Measurements from ENCODE around the gene OR2G3. TPM values are rescaled to one million over a fixed set of nuclear protein-coding genes. Genes with fewer than 3 reads are reported as not detected.

OR2G3 gene
- polyA plus RNA-seq, 1 donor (not counting 4 experiments of a cell fraction or from before 2014, with no cell fraction given), result not detected

- TF ChIP-seq CTCF (optimal IDR thresholded peaks at IDR 0.05 in 1 of 3, IDR thresholded peaks at IDR 0.05 in 1 of 3, conservative IDR thresholded peaks at IDR 0.05 in 1 of 3; ENCODE audit: extremely low read depth in 1 of 3, insufficient read depth in 2 of 3, low read length in 3 of 3) (no peak), EZH2 (IDR thresholded peaks at IDR 0.05; ENCODE audit: low read length) (no peak)
- no peak overlapping the region for H3K27ac ChIP-seq (ENCODE audit: control insufficient read depth, insufficient read depth, low read length)
- DNase-seq (ENCODE audit: low read depth, low spot score) (no peak), FAIRE-seq (no peak)
- H3K79me2 ChIP-seq (ENCODE audit: control insufficient read depth, insufficient read depth, low read length), result no peaks in the 10 kb centered on the region
- dilution Hi-C loops (cut with MboI; ENCODE audit: extremely low pct_ligation_motif_present, low sequenced_read_pairs), result no loop called here
- no peaks in the 10 kb centered on the region for H3K27me3 ChIP-seq (ENCODE audit: control insufficient read depth, extremely low read depth, insufficient read depth, low read length)
- H2AFZ ChIP-seq (ENCODE audit: control insufficient read depth, low read length), result no peak overlapping the region
- H3K4me1 ChIP-seq (ENCODE audit: control insufficient read depth, extremely low read depth, insufficient read depth, low read length), result no peaks in the 10 kb centered on the region
- H3K9ac ChIP-seq (ENCODE audit: control insufficient read depth, extremely low read depth, insufficient read depth, low read length), result no peak overlapping the region
- no peak overlapping the region for H3K4me2 ChIP-seq (ENCODE audit: control insufficient read depth, extremely low read depth, insufficient read depth, low read depth, low read length)
- H3K36me3 ChIP-seq (ENCODE audit: control insufficient read depth in 2 of 2, extremely low read depth in 1 of 2, insufficient read depth in 2 of 2, low read length in 2 of 2), result no peaks in the 10 kb centered on the region
- H3K9me1 ChIP-seq (ENCODE audit: control insufficient read depth, extremely low read depth, insufficient read depth, low read length), result no peaks in the 10 kb centered on the region
- H3K9me3 ChIP-seq (ENCODE audit: control insufficient read depth, low read depth, low read length), result no peaks in the 10 kb centered on the region
- no peaks in the 10 kb centered on the region for H4K20me1 ChIP-seq (ENCODE audit: control insufficient read depth, extremely low read depth, insufficient read depth, low read length)
- no peak overlapping the region for H3K4me3 ChIP-seq (ENCODE audit: control insufficient read depth in 2 of 3, extremely low read depth in 1 of 3, insufficient read depth in 2 of 3, low read depth in 1 of 3, low read length in 3 of 3)
Observed at GRCh38 chr1:247561711-247562110, 43.7 kb upstream of the OR2G3 start.

GRCh38 chr1:247562198-247562597 is 43.2 kb upstream of the OR2G3 start:
- no peaks in the 10 kb centered on the region for H3K4me1 ChIP-seq (ENCODE audit: control insufficient read depth, extremely low read depth, insufficient read depth, low read length)
- H3K9ac ChIP-seq (ENCODE audit: control insufficient read depth, extremely low read depth, insufficient read depth, low read length), result no peak overlapping the region
- TF ChIP-seq EZH2 (IDR thresholded peaks at IDR 0.05; ENCODE audit: low read length), result no peak
- TF ChIP-seq CTCF (optimal IDR thresholded peaks at IDR 0.05 in 1 of 3, IDR thresholded peaks at IDR 0.05 in 1 of 3, conservative IDR thresholded peaks at IDR 0.05 in 1 of 3; ENCODE audit: extremely low read depth in 1 of 3, insufficient read depth in 2 of 3, low read length in 3 of 3), result no peak
- H3K27me3 ChIP-seq (ENCODE audit: control insufficient read depth, extremely low read depth, insufficient read depth, low read length), result no peaks in the 10 kb centered on the region
- H3K4me2 ChIP-seq (ENCODE audit: control insufficient read depth, extremely low read depth, insufficient read depth, low read depth, low read length), result no peak overlapping the region
- no peak overlapping the region for H3K27ac ChIP-seq (ENCODE audit: control insufficient read depth, insufficient read depth, low read length)
- dilution Hi-C loops (cut with MboI; ENCODE audit: extremely low pct_ligation_motif_present, low sequenced_read_pairs), result no loop called here
- no peaks in the 10 kb centered on the region for H3K9me1 ChIP-seq (ENCODE audit: control insufficient read depth, extremely low read depth, insufficient read depth, low read length)
- no peak overlapping the region for H3K4me3 ChIP-seq (ENCODE audit: control insufficient read depth in 2 of 3, extremely low read depth in 1 of 3, insufficient read depth in 2 of 3, low read depth in 1 of 3, low read length in 3 of 3)
- DNase-seq (ENCODE audit: low read depth, low spot score) (no peak), FAIRE-seq (no peak)
- H3K79me2 ChIP-seq (ENCODE audit: control insufficient read depth, insufficient read depth, low read length), result no peaks in the 10 kb centered on the region
- H4K20me1 ChIP-seq (ENCODE audit: control insufficient read depth, extremely low read depth, insufficient read depth, low read length), result no peaks in the 10 kb centered on the region
- H3K9me3 ChIP-seq (ENCODE audit: control insufficient read depth, low read depth, low read length), result no peaks in the 10 kb centered on the region
- H3K36me3 ChIP-seq (ENCODE audit: control insufficient read depth in 2 of 2, extremely low read depth in 1 of 2, insufficient read depth in 2 of 2, low read length in 2 of 2), result no peaks in the 10 kb centered on the region
- H2AFZ ChIP-seq (ENCODE audit: control insufficient read depth, low read length), result no peak overlapping the region

All from keratinocyte (primary cell).